ENCODE results near the gene NADK2.
"Not testable (repeated sequence)": the region's sequence is repeated elsewhere in the genome, so short reads cannot be mapped to it uniquely, and the experiment has no call there.

The NADK2 gene

DNA sequence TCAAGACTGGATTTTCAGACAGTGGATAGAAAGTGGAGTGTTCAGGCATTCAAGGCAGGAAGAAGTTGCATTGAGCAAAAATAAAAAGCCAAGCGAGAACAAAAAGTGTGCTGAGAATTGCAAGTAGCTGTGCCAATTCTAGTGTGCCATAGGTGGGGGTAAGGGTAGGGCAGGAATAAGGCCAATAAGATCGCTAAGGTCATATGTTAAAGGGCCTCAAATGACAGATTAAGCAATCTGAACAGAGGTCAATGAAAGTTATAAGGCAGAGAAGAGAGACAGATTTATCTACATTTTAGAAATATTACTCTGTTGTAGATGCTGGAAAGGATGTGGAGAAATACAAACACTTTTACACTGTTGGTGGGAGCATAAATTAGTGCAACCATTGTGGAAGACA lies 36.4 kb downstream of the NADK2 start:
- no peak for DNase-seq

DNA sequence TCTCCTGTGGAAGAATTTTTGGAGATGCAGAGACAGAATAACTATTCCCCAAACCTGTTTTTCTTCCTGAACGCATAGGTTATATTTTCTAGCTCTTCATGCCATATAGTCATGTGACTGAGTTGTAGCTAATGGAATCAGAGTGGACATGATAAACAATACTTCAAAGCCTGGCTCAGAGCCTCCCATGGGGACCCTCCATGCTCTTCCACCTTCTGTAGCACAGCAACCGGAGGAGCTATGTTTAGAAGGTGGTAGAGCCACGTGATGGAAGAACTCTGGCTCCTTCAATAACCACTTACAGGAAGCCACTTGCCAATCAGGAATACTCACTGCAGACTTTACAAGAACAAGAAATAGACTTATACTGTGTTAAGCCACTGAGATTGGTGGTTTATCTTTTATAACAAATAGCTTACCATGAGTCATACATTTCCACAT lies 39.2 kb downstream of the NADK2 start:
- no peak for DNase-seq

DNA sequence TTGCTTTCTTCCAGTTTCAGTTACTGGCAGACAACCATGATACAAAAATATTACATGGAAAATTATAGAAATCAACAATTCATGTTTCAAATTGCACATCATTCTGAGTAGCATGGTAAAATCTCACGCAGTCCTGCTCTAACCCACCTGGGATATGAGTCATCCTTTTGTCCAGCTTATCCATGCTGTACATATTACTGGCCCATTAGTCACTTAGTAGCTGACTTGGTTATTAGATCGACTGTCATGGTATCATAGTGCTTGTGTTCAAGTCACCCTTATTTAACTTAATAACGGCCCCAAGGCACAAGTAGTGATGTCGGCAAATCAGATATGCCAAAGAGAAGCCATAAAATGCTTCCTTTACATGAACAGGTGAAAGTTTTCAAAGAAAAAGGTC lies 41.2 kb downstream of the NADK2 start:
- no peak for DNase-seq

DNA sequence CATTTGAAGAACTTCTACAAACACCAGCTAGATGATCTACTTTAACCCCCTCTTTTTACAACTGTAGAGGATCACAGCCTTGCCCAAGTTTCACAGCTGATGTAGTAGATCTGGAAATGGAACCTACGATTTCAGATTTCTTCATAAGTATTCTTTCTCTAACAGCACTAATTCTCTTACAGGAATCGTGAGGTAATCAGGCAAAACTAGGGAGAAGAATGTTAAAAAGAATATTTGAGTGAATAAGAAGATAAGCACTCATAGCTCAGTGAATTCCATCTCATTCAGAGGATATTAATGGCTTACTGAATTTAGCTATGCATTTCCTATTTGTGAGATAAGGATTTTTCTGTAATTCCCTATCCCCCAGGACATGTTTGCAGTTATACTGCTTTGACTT lies 42.1 kb downstream of the NADK2 start:
- no peak for DNase-seq

GRCh38 chr5:36198783-36199182 lies 42.9 kb downstream of the NADK2 start:
- not testable (repeated sequence) for DNase-seq

DNA sequence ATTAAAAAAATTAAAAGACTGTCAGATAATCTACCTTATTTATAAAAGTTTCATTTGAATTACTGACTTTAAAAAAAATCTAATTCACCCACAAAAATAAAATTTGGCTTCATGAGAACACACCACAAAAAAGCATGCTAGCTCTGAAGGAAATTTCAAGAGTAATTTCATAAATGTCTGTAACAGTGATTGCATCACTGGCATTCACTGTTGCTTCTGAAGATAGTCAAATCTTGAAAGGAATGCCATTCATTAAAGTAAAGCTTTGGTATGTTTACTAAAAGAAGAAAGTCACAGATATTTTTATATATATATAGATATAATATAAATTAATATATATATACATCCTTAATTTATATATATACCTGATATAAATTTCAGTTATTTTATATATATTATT lies 43.4 kb downstream of the NADK2 start:
- no peak for DNase-seq

DNA sequence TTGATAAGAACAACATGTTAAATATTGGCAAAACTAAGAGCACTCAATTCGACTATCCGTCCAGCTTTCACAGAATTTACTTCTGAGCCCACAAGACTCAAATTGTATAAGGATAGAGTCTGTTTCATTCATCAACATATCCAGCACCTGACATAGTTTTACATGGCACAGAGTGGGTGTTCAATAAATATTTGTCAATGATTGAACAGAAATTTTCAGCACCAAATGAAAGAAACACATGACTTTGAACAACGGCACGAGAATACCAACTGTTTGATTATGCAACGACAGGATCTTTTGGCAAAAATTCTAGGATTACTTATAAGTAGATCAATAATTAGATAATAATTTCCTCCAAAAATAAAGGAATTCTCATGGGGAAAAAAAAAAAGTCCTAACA lies 48.0 kb downstream of the NADK2 start:
- DNase-seq: no peak

- DNase-seq: not testable (repeated sequence)
Observed at GRCh38 chr5:36184408-36184807, 57.3 kb downstream of the NADK2 start.

GRCh38 chr5:36181774-36182173 lies 60.0 kb downstream of the NADK2 start:
- DNase-seq: no peak

DNA sequence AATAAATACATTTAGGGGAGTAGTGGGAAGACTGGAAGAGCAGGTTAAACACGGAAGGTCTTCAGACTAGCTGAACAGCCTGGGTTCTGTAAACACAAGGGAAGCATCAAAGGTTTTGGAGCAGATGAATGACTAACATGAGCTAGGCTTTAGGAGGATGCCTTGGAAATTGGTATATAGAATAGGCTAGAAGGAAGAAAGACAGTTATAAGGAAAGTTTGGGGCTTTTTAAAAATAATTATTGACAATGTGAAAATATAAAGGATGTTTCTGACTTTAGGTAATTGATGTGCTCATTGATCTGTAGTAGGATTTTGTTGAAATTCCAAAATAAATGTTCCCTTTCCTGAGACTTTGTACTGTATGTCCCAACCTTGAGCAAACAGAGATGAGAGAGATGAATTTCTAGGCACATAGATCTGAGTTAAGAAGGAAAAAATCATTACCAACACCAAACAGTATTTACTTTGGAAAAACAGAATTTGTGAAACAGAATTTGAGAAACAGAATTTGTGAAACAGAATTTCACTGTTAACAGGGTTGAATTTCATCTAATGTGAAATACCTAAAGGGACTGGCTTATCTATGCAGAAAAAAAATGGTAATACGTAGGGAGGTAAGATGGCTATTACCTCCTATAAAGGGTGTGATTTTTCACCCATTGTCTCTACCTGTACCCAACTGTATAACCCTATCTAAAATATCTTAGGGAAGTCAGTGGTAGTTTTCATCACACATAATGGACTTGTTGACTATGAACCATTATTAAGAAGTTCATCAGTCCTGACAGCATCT lies 61.0 kb downstream of the NADK2 start:
- no peak for DNase-seq

DNA sequence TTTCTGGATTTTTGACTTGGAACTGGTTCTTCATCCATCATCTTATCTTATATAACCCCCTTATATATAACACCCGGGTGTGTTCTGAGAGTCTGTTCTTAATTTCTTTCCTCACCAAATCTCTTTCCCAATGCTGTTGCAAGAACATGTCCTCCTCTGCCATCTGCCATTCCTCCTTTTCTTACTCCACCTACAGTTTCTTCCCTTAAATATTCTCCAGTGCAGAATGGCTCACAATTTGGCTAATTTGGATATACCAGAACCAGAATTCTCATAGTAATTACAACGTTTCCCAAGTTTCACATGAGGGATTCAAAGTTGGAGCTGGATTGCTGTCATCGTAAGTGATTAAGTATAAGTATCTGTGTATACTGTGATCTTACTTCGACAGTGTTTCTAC lies 61.8 kb downstream of the NADK2 start:
- DNase-seq: no peak

DNA sequence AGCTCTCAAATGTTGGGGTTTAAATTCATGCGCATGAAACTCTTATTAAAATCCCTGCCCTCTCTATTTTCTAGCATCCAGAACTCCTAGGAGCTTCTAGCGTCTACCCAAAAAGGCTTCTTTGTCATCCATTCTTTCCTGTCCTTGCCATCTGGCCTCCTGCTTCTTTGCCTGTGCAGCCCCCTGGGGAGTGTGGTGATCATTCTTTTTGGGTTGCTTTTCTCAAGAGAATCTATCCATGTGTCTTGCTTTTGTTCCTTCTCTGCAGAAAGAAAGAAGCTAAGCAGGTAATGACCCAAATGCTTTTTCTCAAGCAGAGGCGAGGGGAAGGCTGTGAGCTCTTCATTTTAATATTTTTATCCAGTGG lies 63.2 kb downstream of the NADK2 start:
- DNase-seq: no peak

DNA sequence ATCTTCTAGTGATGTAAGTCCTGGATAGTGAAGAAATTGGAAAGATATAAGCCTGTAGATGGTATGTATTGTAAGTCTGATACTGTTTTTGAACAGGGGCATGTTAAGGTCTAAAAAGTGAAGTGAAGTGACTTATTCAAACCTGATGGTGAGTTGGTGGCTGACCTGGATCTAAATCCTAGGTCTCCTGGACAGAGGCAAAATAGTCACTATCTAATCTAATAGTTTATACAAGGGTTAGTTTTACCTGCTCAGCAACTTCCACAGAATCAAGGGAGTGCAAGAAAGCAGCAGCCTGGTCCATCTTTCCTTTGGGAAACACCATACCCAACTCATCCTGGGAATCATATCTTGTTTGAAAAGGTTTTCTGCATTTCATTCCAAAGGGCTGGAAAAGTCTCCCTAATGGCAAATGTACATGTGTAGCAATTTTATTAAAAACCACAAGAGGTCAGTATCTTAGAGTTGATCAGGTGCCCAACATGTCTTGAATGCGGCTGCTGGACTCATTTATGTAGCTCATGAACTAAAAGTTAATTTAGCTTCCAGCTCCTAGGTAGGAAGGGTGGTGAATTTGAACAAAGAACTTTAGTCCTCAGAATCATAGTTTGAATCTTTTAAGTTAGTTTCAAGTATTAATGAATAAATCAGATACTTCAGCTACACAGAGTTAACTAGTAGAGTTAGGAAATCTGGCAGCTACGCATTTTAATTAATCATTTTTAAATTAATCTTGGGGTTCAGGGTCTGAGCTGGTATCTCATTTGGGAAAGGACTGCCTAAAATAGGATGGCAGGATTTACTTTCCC lies 63.8 kb downstream of the NADK2 start:
- no peak for DNase-seq

DNA sequence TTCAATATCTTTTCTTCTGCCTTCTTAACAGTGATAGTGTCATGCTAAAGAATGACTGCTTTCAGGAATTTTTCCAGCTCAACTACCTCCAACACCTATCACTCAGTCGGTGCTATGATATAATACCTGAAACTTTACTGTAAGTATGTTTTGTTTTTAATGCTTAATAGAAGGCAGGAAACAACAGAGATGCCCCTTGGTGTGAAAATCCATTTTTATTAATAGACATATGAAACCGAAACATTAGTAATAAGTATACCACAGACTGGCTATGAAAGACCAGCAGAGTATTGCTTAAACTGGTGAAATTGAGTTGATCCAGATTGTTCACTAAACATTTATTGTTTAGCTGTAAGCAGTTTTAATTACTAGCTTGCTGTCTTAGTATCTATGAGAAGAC lies 64.6 kb downstream of the NADK2 start:
- no peak for DNase-seq

DNA sequence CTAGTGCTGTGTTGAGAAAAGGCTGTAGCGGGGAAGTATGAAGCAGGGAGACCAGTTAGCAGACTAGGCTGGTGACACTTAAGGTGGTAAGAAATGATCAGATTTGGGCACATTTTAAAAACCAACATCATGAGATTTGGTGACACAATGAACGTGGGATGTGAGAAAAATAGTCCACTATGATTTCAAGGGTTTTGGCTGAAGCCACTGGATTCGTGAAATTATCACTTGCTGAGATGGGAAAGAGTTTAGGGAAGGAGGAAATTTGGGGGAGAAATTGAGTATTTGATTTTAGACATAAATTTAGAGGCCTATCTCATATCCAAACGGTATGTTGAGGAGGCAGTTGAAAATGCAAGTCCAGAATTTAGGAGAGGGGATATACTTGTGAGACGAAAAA lies 66.7 kb downstream of the NADK2 start:
- DNase-seq: no peak

DNA sequence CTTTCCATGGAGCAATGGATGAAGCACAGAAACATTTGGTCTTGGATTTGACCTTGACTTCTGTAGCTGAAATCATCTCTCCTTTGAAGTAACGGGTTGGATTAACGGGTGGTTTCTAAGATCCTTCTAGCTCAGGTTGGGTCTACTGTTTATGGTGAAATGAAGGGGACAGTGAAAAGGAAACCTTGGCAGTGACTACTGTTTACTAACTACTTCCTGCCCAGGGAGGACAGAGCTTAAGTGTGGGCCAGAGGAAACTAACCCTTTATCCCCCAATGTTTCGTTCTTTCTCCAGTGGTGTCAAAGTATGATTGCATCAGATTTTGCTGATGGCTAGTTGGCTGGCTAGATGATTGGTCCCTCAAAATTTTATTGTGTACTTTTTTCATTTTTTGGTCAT lies 67.6 kb downstream of the NADK2 start:
- DNase-seq: no peak

DNA sequence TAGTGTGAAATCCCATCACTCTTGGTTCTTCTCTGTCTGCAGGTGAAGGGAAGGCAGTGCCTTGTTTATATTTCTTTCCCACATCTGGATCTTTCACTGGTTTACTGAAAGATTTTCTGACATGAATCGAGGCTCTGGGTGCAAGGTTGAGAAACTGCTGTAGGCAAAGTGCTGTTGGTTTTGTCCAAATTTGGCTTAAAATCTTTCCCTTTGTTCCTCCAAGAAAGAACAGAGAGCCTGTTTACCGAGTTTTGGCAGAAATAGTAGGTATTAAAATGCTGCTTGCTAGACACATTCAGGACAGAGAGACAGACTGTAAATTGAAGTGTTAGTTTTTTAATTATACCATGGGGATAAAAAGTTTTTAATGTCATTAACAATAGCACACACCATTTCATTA lies 68.3 kb downstream of the NADK2 start:
- DNase-seq: no peak

GRCh38 chr5:36172599-36172998 lies 69.1 kb downstream of the NADK2 start:
- no peak for DNase-seq

DNA sequence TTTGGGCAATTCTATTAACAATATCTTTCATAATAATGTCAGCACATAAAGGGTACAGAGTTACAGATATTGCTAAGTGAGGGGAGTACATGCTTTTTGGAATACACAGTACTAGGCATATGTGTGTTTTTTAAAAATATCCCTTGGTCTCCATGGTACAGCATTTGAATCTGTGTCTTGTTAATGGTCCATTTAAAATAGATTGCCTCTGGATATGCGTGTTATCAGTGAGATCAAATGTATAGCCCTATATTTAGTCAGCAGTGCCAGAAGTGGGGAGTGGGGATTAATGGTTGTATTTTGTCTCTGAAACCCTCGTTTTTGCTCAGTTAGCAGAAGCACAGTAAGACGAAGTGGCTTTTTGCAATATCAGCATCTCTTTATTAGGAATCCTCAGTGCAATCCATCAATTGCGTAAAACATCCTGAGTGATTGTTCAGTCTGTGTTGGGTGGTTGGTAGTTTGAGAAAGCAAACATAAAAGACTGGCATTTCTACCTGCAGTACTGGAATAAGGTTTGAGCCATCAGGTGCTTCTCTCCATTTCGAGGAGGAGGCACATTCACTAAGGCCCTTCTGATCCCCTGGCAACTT lies 70.8 kb downstream of the NADK2 start:
- DNase-seq: no peak

DNA sequence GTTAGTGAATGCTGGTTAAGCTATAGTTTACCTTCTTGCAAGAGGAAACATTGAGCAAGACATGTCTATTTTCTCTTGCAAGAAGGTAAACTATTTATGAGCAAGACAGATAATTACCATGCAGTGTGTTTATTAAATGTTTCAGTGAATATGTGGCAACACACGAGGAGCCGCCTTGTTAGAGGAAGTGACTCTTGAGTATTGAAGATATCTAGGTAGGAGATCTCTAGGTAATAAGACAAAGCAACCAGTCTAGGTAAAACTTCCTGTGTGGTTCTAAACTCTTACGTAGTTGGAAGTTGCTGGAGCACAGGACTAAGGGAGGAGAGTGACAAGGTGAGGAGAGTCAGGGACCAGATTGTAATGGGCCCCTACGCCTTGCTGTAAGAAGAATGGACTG lies 73.0 kb downstream of the NADK2 start:
- no peak for DNase-seq

DNA sequence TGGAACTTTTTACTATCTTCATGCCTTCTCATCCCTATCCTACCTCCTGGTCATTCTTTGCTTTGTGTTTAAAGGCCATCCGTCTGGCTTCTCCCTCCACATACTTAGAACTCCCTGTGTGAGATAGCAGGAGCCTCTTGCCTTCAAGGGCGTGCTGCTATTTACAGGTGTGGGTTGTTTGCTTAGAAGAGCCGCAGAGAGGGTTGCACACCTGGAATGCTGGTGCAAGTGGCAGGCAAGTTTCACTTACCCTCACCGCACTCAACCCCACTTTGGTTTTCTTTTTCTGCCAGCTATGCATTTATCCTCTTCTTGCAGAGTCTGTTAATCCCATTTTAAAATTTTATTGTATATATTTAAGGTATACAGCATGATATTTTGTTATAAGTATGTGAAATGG lies 77.3 kb downstream of the NADK2 start:
- DNase-seq: no peak

- DNase-seq: no peak
Observed at GRCh38 chr5:36162810-36163486, 78.8 kb downstream of the NADK2 start.

GRCh38 chr5:36161361-36161760 lies 80.4 kb downstream of the NADK2 start:
- no peak for DNase-seq

All from T-helper 1 cell (primary cell).